Pancreas (tissue), 10 donors: Measurements from ENCODE around the gene SHROOM1. TPM values are rescaled to one million over a fixed set of nuclear protein-coding genes. Genes with fewer than 3 reads are reported as not detected.

Experiments used
- ATAC-seq, 4 donors: fragments of 200-7000 bp; cut with Tn5 transposase; one replicate each; pipeline versions ENCODE4 v1.8.0 to v1.9.1; 2020; ENCODE audit warnings: mild to moderate bottlenecking in 4 of 4, moderate library complexity in 4 of 4
- DNase-seq, 6 donors: peaks; one replicate each; pipeline ENCODE4 v3.0.0-alpha.2; 2020
- FAIRE-seq: peaks from 2 replicates; lab custom pipeline; 2012; peaks lifted over from hg19 to GRCh38; lab: Jason Lieb, UNC
- H3K27ac ChIP-seq, 4 donors: fragments of 200-600 bp; sonication (generic); 1 replicate in 3 of 4; 2 replicates in 1 of 4; pipeline versions ENCODE4 v1.5.0 to v1.8.0; 2020
- H3K27me3 ChIP-seq, 4 donors: fragments of 200-600 bp; one replicate each; pipeline ENCODE4 v1.8.0; 2021
- H3K36me3 ChIP-seq, 3 donors: fragments of 200-600 bp; sonication (generic) in 1 of 3; one replicate each; pipeline versions ENCODE4 v1.5.0 to v1.8.0; 2020 to 2021
- H3K4me1 ChIP-seq, 3 donors: fragments of 200-600 bp; one replicate each; pipeline ENCODE4 v1.8.0; 2021
- H3K4me3 ChIP-seq, 4 donors: fragments of 200-600 bp; sonication (generic) in 2 of 4; one replicate each; pipeline versions ENCODE4 v1.5.0 to v1.8.0; 2020 to 2021
- H3K9me3 ChIP-seq, 4 donors: fragments of 200-600 bp; one replicate each; pipeline ENCODE4 v1.8.0; 2021
- CTCF ChIP-seq, 4 donors: fragments of 200-600 bp; sonication (generic) in 3 of 4; IDR thresholded peaks; one replicate each; pipeline versions ENCODE4 v1.5.0 to v1.8.0; 2021; ENCODE audit warnings: antibody characterized with exemption in 4 of 4
- WGBS, 2 donors: extraction: QIAGEN DNeasy Blood & Tissue Kit; methylation state at CpG; one replicate each; pipeline ENCODE4 v1.1.7; 2013; 5-methylcytosine and 5-hydroxymethylcytosine counted together
- intact Hi-C, 3 donors: fragments of 100-400 bp; cut with DNase I; formaldehyde crosslinking; loops; one replicate each; pipeline versions ENCODE4 v1.11.1 to v1.14.2; 2022
- polyA plus RNA-seq, 2 donors: library from polyadenylated mRNA; stranded (reverse); fragments of 200-250 nt; gene quantifications; one replicate each; pipeline ENCODE4 v1.2.3, GENCODE V29; 2013
- total RNA-seq, 6 donors: library from RNA; stranded (reverse); fragmentation: NEBNext Ultra II Directional in 4 of 6; extraction: Animal tissue kit (Norgen Biotek cat#: 25700) in 4 of 6; gene quantifications; one replicate each; pipeline versions ENCODE4 v1.2.1 to v1.2.4, GENCODE V29; 2021 to 2023
- donor health status: healthy with polysubstance abuse.
- donor health status: DM: no; HTN: no; CAD: no; lungs with moderate emphysema.
- donor health status: DM: no; HTN: no; CAD: no.
- donor health status: control.
- donor health status: control.
- donor health status: Bipolar disorder and iron deficiency.
- donor health status: DM: yes; HTN: yes; CAD: no.
- donor health status: DM: no; HTN: no; CAD: no.
- donor health status: DM: no; HTN: no; CAD: no.
- donor health status: DM: yes; HTN: yes; CAD: no.

SHROOM1 gene
- total and polyA plus RNA-seq, 8 donors: 10.7 to 62.0 (median 12.1) TPM

- H3K4me3 ChIP-seq: no peak overlapping the region
- intact Hi-C loops: no loop called here
- no peaks in the 10 kb centered on the region for H3K4me1 ChIP-seq
- H3K36me3 ChIP-seq: no peaks in the 10 kb centered on the region
- TF ChIP-seq CTCF (IDR thresholded peaks at IDR 0.05): no peak
- no peak for ATAC-seq
- no peak for DNase-seq
- H3K9me3 ChIP-seq: no peaks in the 10 kb centered on the region
- no peak for FAIRE-seq
- no peaks in the 10 kb centered on the region for H3K27me3 ChIP-seq
- no peak overlapping the region for H3K27ac ChIP-seq
- 68 to 69% methylated on average over 2 of the region's 2 CpGs for WGBS, 2 donors
Measured at GRCh38 chr5:132800545-132800944, 29.9 kb downstream of the SHROOM1 start.

- Histone ChIP-seq H3K36me3 (no peaks in the 10 kb centered on the region), H3K27me3 (no peaks in the 10 kb centered on the region), H3K27ac (no peak overlapping the region), H3K9me3 (no peaks in the 10 kb centered on the region), H3K4me3 (no peak overlapping the region), H3K4me1 (no peaks in the 10 kb centered on the region)
- DNase-seq (no peak), ATAC-seq (no peak), FAIRE-seq (no peak)
- intact Hi-C loops: no loop called here
- no peak for TF ChIP-seq CTCF (IDR thresholded peaks at IDR 0.05)
- WGBS, 2 donors: 80 to 94% methylated on average over 2 of the region's 2 CpGs
Measured at GRCh38 chr5:132799392-132799791, 31.1 kb downstream of the SHROOM1 start.

- Histone ChIP-seq H3K36me3 (no peaks in the 10 kb centered on the region), H3K4me1 (no peaks in the 10 kb centered on the region), H3K4me3 (no peak overlapping the region), H3K9me3 (no peaks in the 10 kb centered on the region), H3K27ac (no peak overlapping the region), H3K27me3 (no peaks in the 10 kb centered on the region)
- intact Hi-C loops: no loop called here
- FAIRE-seq (no peak), DNase-seq (no peak), ATAC-seq (no peak)
- no peak for TF ChIP-seq CTCF (IDR thresholded peaks at IDR 0.05)
- 77 to 88% methylated on average over 2 of the region's 2 CpGs for WGBS, 2 donors
Measured at GRCh38 chr5:132797651-132798050, 32.8 kb downstream of the SHROOM1 start.

GRCh38 chr5:132791026-132791425, 39.4 kb downstream of the SHROOM1 start:
- FAIRE-seq: no peak
- Histone ChIP-seq H3K9me3 (no peaks in the 10 kb centered on the region), H3K4me3 (no peak overlapping the region), H3K4me1 (no peaks in the 10 kb centered on the region), H3K36me3 (no peaks in the 10 kb centered on the region), H3K27me3 (no peaks in the 10 kb centered on the region), H3K27ac (no peak overlapping the region)
- intact Hi-C loops: no loop called here
- no peak for TF ChIP-seq CTCF (IDR thresholded peaks at IDR 0.05)
- no peak for DNase-seq
- WGBS, 2 donors: 94 to 97% methylated on average over 3 of the region's 3 CpGs
- ATAC-seq: no peak

GRCh38 chr5:132790201-132790865, 40.1 kb downstream of the SHROOM1 start:
- H3K4me3 ChIP-seq: no peak overlapping the region
- H3K27ac ChIP-seq: no peak overlapping the region
- FAIRE-seq: no peak
- H3K9me3 ChIP-seq: no peaks in the 10 kb centered on the region
- DNase-seq: peak in 4 of 6 donors; percentile 32 to 70 (median 52)
- H3K4me1 ChIP-seq: no peaks in the 10 kb centered on the region
- 12 to 27% methylated on average over 2 of the region's 2 CpGs for whole genome bisulfite sequencing, 2 donors
- intact Hi-C loops: no loop called here
- H3K36me3 ChIP-seq: no peaks in the 10 kb centered on the region
- H3K27me3 ChIP-seq: no peaks in the 10 kb centered on the region
- no peak for TF ChIP-seq CTCF (IDR thresholded peaks at IDR 0.05)
- peak; percentile 58 to 98 (median 83) for ATAC-seq
